Activated CD8-positive, alpha-beta memory T cell treated with anti-CD3 and anti-CD28 coated beads, Interleukin-2, amount 50 U/mL, for 1 hour (primary cell): ENCODE data around the gene RPL9.
A peak's percentile ranks its signal among the peaks of the same experiment; 100 is the strongest.
"Not testable (repeated sequence)": the region's sequence is repeated elsewhere in the genome, so short reads cannot be mapped to it uniquely, and the experiment has no call there.

Experiments used
- DNase-seq: peaks from one replicate; pipeline ENCODE4 v3.0.0-alpha.2; 2020; ENCODE audit errors: extremely low read depth

The RPL9 gene

GRCh38 chr4:39466747-39467146, 8.0 kb upstream of the RPL9 start:
- DNase-seq = no peak

GRCh38 chr4:39464886-39465501, 6.3 kb upstream of the RPL9 start:
- DNase-seq = no peak

- not testable (repeated sequence) for DNase-seq
These were observed 589 bp downstream of the RPL9 start for GRCh38 chr4:39458161-39458504.

- no peak for DNase-seq
These were observed 1.6 kb downstream of the RPL9 start for GRCh38 chr4:39456946-39457763.

GRCh38 chr4:39455486-39455885, 3.2 kb downstream of the RPL9 start:
- no peak for DNase-seq

GRCh38 chr4:39453738-39454137, 5.0 kb downstream of the RPL9 start:
- DNase-seq = no peak

GRCh38 chr4:39452860-39453587, 5.7 kb downstream of the RPL9 start:
- DNase-seq = no peak

- no peak for DNase-seq
These were observed 6.4 kb downstream of the RPL9 start for GRCh38 chr4:39452153-39452859.

- no peak for DNase-seq
These were observed 7.2 kb downstream of the RPL9 start for GRCh38 chr4:39451423-39452023.

GRCh38 chr4:39450618-39451017, 8.1 kb downstream of the RPL9 start:
- no peak for DNase-seq

- DNase-seq = peak; percentile 12
These were observed 11.7 kb downstream of the RPL9 start for GRCh38 chr4:39446842-39447573.

GRCh38 chr4:39446483-39446841, 12.3 kb downstream of the RPL9 start:
- no peak for DNase-seq

- no peak for DNase-seq
These were observed 15.7 kb downstream of the RPL9 start for GRCh38 chr4:39442998-39443397.

- DNase-seq = no peak
These were observed 17.1 kb downstream of the RPL9 start for GRCh38 chr4:39441593-39441992.

GRCh38 chr4:39435659-39436563, 22.8 kb downstream of the RPL9 start:
- DNase-seq = no peak

- no peak for DNase-seq
These were observed 24.7 kb downstream of the RPL9 start for GRCh38 chr4:39433878-39434492.

- DNase-seq = no peak
These were observed 29.0 kb downstream of the RPL9 start for GRCh38 chr4:39429476-39430334.

GRCh38 chr4:39427520-39428114, 31.1 kb downstream of the RPL9 start:
- no peak for DNase-seq
